Neural crest cell (in vitro differentiated cells): ENCODE data around the gene UCMA. TPM values are rescaled to one million over a fixed set of nuclear protein-coding genes. Genes with fewer than 3 reads are reported as not detected.

Experiments used
- DNase-seq: peaks from one replicate; pipeline ENCODE4 v3.0.0; 2021; ENCODE audit warnings: low read depth, mixed read lengths, low spot score
- H3K27ac Mint-ChIP-seq: one replicate; pipeline ENCODE4 v1.8.0; 2021; ENCODE audit warnings: mild to moderate bottlenecking, mixed read lengths; ENCODE audit not compliant: unreplicated experiment
- H3K27me3 Mint-ChIP-seq: 2 replicates; pipeline ENCODE4 v1.8.0; 2021; ENCODE audit warnings: low read depth, mild to moderate bottlenecking, mixed read lengths
- H3K36me3 Mint-ChIP-seq: 2 replicates; pipeline ENCODE4 v1.8.0; 2021; ENCODE audit warnings: low read depth, mild to moderate bottlenecking, mixed read lengths
- H3K4me1 Mint-ChIP-seq: 2 replicates; pipeline ENCODE4 v1.8.0; 2021; ENCODE audit warnings: mixed read lengths
- H3K4me3 Mint-ChIP-seq: one replicate; pipeline ENCODE4 v1.8.0; 2021; ENCODE audit warnings: mild to moderate bottlenecking, mixed read lengths
- H3K9me3 Mint-ChIP-seq: 2 replicates; pipeline ENCODE4 v1.8.0; 2021; ENCODE audit warnings: mixed read lengths
- total RNA-seq: library from RNA; stranded (reverse); gene quantifications from 2 replicates; pipeline ENCODE4 v1.2.1, GENCODE V29; 2021
- TF ChIP-seq, protein P1 (sequence below): fragments of 200-600 bp; sonication (generic); conservative IDR thresholded peaks from 2 replicates; pipeline ENCODE4 v1.5.0; 2021; ENCODE audit warnings: antibody characterized with exemption, mild to moderate bottlenecking

UCMA gene
- total RNA-seq, 1 donor from 2014 or later = not detected

GRCh38 chr10:13231808-13232207, 2.4 kb downstream of the UCMA start:
- Mint-ChIP-seq H3K9me3 (no peaks in the 10 kb centered on the region), H3K27ac (no peak overlapping the region), H3K27me3 (no peaks in the 10 kb centered on the region), H3K4me3 (no peak overlapping the region), H3K4me1 (no peaks in the 10 kb centered on the region), H3K36me3 (no peaks in the 10 kb centered on the region)
- TF ChIP-seq, protein P1, sequence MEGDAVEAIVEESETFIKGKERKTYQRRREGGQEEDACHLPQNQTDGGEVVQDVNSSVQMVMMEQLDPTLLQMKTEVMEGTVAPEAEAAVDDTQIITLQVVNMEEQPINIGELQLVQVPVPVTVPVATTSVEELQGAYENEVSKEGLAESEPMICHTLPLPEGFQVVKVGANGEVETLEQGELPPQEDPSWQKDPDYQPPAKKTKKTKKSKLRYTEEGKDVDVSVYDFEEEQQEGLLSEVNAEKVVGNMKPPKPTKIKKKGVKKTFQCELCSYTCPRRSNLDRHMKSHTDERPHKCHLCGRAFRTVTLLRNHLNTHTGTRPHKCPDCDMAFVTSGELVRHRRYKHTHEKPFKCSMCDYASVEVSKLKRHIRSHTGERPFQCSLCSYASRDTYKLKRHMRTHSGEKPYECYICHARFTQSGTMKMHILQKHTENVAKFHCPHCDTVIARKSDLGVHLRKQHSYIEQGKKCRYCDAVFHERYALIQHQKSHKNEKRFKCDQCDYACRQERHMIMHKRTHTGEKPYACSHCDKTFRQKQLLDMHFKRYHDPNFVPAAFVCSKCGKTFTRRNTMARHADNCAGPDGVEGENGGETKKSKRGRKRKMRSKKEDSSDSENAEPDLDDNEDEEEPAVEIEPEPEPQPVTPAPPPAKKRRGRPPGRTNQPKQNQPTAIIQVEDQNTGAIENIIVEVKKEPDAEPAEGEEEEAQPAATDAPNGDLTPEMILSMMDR = no peak
- no peak for DNase-seq

DNA sequence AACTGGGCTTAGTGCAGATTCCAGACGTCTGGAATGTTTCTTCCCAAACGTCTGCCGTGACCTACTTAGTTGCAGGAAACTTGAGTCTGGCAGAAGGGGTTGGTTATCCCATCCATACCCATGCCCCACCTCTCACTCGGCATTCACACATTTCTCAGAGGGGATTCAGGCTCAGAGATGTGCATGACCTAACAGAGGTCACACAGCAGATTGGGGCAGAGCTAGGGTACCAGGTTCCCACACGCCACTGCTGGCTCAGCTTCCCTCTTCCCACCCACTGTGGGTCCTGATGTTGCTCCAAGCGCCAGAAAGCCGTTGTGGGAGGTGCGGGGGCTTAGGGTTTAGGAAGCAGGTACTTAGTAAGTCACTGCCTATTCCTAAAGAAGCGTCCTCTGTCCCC, 3.0 kb downstream of the UCMA start:
- no peak for DNase-seq
- TF ChIP-seq, protein P1 = no peak
- Mint-ChIP-seq H3K4me1 (no peaks in the 10 kb centered on the region), H3K27me3 (no peaks in the 10 kb centered on the region), H3K9me3 (no peaks in the 10 kb centered on the region), H3K27ac (no peak overlapping the region), H3K36me3 (no peaks in the 10 kb centered on the region), H3K4me3 (no peak overlapping the region)

GRCh38 chr10:13227031-13227430, 7.1 kb downstream of the UCMA start:
- no peaks in the 10 kb centered on the region for H3K36me3 Mint-ChIP-seq
- H3K9me3 Mint-ChIP-seq = no peaks in the 10 kb centered on the region
- no peak overlapping the region for H3K27ac Mint-ChIP-seq
- H3K4me3 Mint-ChIP-seq = no peak overlapping the region
- no peaks in the 10 kb centered on the region for H3K27me3 Mint-ChIP-seq
- no peak for DNase-seq
- H3K4me1 Mint-ChIP-seq = no peaks in the 10 kb centered on the region
- TF ChIP-seq, protein P1 = no peak

DNA sequence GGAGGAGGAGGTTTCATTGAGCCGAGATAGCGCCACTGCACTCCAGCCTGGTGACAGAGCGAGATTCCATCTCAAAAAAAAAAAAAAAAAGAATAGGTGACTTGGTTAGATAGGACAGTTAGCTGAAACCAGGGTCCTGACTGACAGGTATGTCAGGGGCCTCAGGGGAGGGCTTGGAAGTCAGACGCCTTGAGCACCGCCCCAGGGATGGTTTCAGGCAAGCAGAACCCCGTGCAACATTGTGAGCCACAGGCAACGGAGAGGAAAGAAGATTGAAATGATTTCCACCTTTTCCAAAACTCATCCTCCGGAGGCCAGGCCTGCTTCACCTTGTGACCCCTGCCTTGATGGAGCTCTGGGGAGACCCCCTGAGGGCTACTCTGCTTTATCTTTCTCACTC, 8.6 kb downstream of the UCMA start:
- H3K27me3 Mint-ChIP-seq = no peaks in the 10 kb centered on the region
- H3K9me3 Mint-ChIP-seq = no peaks in the 10 kb centered on the region
- TF ChIP-seq, protein P1 = no peak
- no peaks in the 10 kb centered on the region for H3K36me3 Mint-ChIP-seq
- H3K4me1 Mint-ChIP-seq = no peaks in the 10 kb centered on the region
- H3K4me3 Mint-ChIP-seq = no peak overlapping the region
- H3K27ac Mint-ChIP-seq = no peak overlapping the region
- DNase-seq = no peak

DNA sequence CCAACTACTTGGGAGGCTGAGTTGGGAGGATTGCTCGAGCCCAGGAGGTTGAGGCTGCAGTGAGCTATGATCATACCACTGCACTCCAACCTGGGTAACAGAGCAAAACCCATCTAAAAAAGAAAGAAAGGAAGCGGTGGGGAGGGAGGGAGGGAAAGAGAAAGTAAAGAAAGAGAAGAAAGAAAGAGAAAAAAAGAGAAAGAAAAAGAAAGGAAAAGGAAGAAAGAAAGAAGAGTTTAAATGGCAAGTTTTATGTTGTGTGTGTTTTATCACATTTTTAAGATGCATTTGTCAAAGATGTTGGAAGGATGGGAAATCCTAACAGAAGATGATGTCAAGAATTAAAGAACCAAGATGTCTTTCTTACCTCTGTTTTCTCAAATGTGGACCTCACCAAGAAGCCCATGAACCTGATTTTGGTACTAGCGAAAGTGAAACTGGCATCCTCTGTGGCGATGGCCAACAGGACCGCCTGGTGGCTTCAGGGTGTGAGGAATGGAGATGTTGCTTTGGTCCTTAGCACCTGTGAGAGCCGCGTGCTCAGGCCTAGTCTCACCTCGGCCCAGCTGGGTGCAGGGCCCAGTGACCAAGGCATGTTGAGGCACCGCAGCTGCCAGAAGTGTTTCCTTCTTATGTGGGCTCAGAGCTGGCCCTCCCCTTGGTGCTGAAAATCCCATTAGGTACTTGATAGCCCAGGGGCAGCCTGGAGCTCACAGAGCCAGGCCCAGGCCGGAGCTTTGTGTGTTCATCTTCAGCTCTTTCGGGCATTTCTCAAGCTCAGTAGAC, 9.8 kb downstream of the UCMA start:
- no peaks in the 10 kb centered on the region for H3K9me3 Mint-ChIP-seq
- TF ChIP-seq, protein P1 = no peak

More for the DNA sequence above, 9.8 kb downstream of the UCMA start:
- Mint-ChIP-seq H3K4me3 (no peak overlapping the region), H3K4me1 (peaks cover 5% of the 10 kb centered on the region), H3K27ac (no peak overlapping the region), H3K36me3 (no peaks in the 10 kb centered on the region), H3K27me3 (no peaks in the 10 kb centered on the region)
- DNase-seq = no peak
